ENCODE data around the gene UMODL1. TPM values are rescaled to one million over a fixed set of nuclear protein-coding genes. Genes with fewer than 3 reads are reported as not detected.

Gene UMODL1
- total RNA-seq, 1 experiment from 2014 or later, result 0.20 TPM

GRCh38 chr21:42026082-42026435 is 45.1 kb upstream of the UMODL1 start:
- no peaks in the 10 kb centered on the region for H3K27me3 Mint-ChIP-seq (ENCODE audit: insufficient read depth, unreplicated experiment)
- no peaks in the 10 kb centered on the region for H3K36me3 Mint-ChIP-seq (ENCODE audit: insufficient read depth, unreplicated experiment)
- no peaks in the 10 kb centered on the region for H3K9me3 Mint-ChIP-seq (ENCODE audit: unreplicated experiment)
- Histone ChIP-seq H3K27me3 (replicated peaks; ENCODE audit: control insufficient read depth, insufficient read depth, low read length) (no peaks in the 10 kb centered on the region), H3K4me1 (no peaks in the 10 kb centered on the region), H3K9me3 (no peaks in the 10 kb centered on the region), H3K4me3 (ENCODE audit: low read depth, low read length) (no peak overlapping the region), H3K36me3 (ENCODE audit: control insufficient read depth, insufficient read depth, low read length) (no peaks in the 10 kb centered on the region)
- POLR2A ChIA-PET, result no interaction called here
- BruUV-seq (replicated peaks), result no TSS peak
- H3K27ac Mint-ChIP-seq (ENCODE audit: unreplicated experiment), result no peak overlapping the region
- CTCF ChIA-PET, result no interaction called here
- intact Hi-C loops (cut with micrococcal nuclease; ENCODE audit: unreplicated experiment), result no loop called here
- no peak for TF ChIP-seq CTCF (IDR thresholded peaks at IDR 0.05; ENCODE audit: insufficient read depth in 1 of 2, low read depth in 1 of 2, low read length in 1 of 2, severe bottlenecking in 1 of 2, unreplicated experiment in 1 of 2)
- no peak overlapping the region for H3K4me3 Mint-ChIP-seq (ENCODE audit: unreplicated experiment)
- peaks cover 8% of the 10 kb centered on the region for H3K4me1 Mint-ChIP-seq (ENCODE audit: low read depth, unreplicated experiment)
- DNase-seq, result no peak

- ChIA-PET CTCF (no interaction called here), POLR2A (no interaction called here)
- no peak for DNase-seq
- H3K36me3 Mint-ChIP-seq (ENCODE audit: insufficient read depth, unreplicated experiment), result no peaks in the 10 kb centered on the region
- H3K27ac Mint-ChIP-seq (ENCODE audit: unreplicated experiment), result no peak overlapping the region
- no TSS peak for BruUV-seq (replicated peaks)
- H3K4me1 ChIP-seq, result no peaks in the 10 kb centered on the region
- no peaks in the 10 kb centered on the region for H3K9me3 Mint-ChIP-seq (ENCODE audit: unreplicated experiment)
- H3K27me3 ChIP-seq (replicated peaks; ENCODE audit: control insufficient read depth, insufficient read depth, low read length), result no peaks in the 10 kb centered on the region
- no peak overlapping the region for H3K4me3 ChIP-seq (ENCODE audit: low read depth, low read length)
- TF ChIP-seq CTCF (IDR thresholded peaks at IDR 0.05; ENCODE audit: insufficient read depth in 1 of 2, low read depth in 1 of 2, low read length in 1 of 2, severe bottlenecking in 1 of 2, unreplicated experiment in 1 of 2), result no peak
- no peaks in the 10 kb centered on the region for H3K36me3 ChIP-seq (ENCODE audit: control insufficient read depth, insufficient read depth, low read length)
- no peak overlapping the region for H3K4me3 Mint-ChIP-seq (ENCODE audit: unreplicated experiment)
- intact Hi-C loops (cut with micrococcal nuclease; ENCODE audit: unreplicated experiment), result no loop called here
- no peaks in the 10 kb centered on the region for H3K9me3 ChIP-seq
- H3K27me3 Mint-ChIP-seq (ENCODE audit: insufficient read depth, unreplicated experiment), result no peaks in the 10 kb centered on the region
- peaks cover 8% of the 10 kb centered on the region for H3K4me1 Mint-ChIP-seq (ENCODE audit: low read depth, unreplicated experiment)
Observed at GRCh38 chr21:42027085-42027821, 43.9 kb upstream of the UMODL1 start.

GRCh38 chr21:42027822-42028765 is 43.0 kb upstream of the UMODL1 start:
- no TSS peak for BruUV-seq (replicated peaks)
- Mint-ChIP-seq H3K9me3 (ENCODE audit: unreplicated experiment) (no peaks in the 10 kb centered on the region), H3K4me1 (ENCODE audit: low read depth, unreplicated experiment) (peaks cover 8% of the 10 kb centered on the region), H3K36me3 (ENCODE audit: insufficient read depth, unreplicated experiment) (no peaks in the 10 kb centered on the region), H3K4me3 (ENCODE audit: unreplicated experiment) (no peak overlapping the region), H3K27ac (ENCODE audit: unreplicated experiment) (no peak overlapping the region), H3K27me3 (ENCODE audit: insufficient read depth, unreplicated experiment) (no peaks in the 10 kb centered on the region)
- no peak for TF ChIP-seq CTCF (IDR thresholded peaks at IDR 0.05; ENCODE audit: insufficient read depth in 1 of 2, low read depth in 1 of 2, low read length in 1 of 2, severe bottlenecking in 1 of 2, unreplicated experiment in 1 of 2)
- Histone ChIP-seq H3K4me1 (no peaks in the 10 kb centered on the region), H3K4me3 (ENCODE audit: low read depth, low read length) (no peak overlapping the region), H3K9me3 (no peaks in the 10 kb centered on the region), H3K36me3 (ENCODE audit: control insufficient read depth, insufficient read depth, low read length) (no peaks in the 10 kb centered on the region), H3K27me3 (replicated peaks; ENCODE audit: control insufficient read depth, insufficient read depth, low read length) (no peaks in the 10 kb centered on the region)
- no peak for DNase-seq
- intact Hi-C loops (cut with micrococcal nuclease; ENCODE audit: unreplicated experiment), result no loop called here
- POLR2A ChIA-PET, result no interaction called here
- CTCF ChIA-PET, result no interaction called here
